HUDEP-2 (cell line): ENCODE measurements around the gene ARHGAP8.

Experiments used
- DNase-seq, 76 experiments: peaks; one replicate each; lab custom pipeline; 2025; ENCODE audit not compliant: unreplicated experiment in 76 of 76; lab: John Stamatoyannopoulos, UW

The ARHGAP8 gene

DNA sequence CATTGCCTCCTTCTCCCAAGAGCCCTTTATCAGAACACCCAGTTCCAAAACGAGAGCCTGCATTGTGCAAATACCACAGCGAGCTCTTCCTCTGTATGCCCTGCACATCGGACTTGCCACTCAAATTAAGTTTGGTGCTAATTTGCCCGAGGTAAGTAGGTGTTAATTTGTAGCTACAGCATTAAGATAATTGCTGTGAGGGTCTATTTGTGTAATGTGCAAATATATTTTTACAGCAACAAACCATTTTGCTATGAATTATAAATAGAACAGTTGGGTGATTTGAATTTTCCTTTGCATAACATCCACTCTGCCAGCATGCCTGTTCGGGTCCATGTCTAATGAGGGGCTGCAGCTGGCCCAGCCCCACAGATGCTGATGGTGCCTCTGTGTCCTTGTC, 8.1 kb downstream of the ARHGAP8 start:
- no peak for DNase-seq

DNA sequence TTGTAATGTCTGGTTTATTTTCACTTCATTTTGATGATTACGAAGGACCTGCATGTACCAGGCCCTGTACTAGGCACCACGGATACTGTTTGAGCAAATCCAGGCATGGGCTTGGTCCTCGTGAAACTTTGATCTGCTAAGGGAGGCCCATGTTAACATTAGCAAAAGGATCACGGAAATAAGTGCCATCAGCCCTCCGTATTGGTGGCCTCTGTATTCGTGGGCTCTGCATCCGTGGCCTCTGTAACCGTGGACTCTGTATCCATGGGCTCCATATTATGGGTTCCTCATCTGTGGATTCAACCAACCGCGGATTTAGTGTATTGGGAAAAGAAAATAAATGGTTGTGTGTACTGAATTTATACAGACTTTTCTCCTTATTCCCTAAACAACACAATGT, 8.7 kb downstream of the ARHGAP8 start:
- no peak for DNase-seq

DNA sequence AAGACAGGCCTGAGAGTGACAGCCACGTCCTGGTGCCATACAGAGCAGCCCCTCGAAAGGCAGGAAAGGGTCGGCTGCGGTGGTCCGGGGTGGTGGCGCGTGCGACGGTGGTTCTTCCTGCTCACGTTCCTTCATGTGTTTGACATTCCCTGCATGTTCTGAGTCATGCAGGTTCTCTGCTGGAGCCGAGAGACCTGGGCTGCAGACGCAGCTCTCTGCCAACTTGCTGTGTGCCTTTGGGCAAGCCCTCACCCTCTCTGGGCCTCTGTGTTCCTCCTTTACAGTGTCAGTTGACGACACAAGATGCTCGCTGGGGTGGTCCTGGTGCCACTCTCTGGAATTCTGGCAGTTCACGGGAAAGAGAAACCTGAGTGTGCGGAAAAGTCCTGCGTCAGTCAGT, 12.0 kb downstream of the ARHGAP8 start:
- DNase-seq, result no peak

DNA sequence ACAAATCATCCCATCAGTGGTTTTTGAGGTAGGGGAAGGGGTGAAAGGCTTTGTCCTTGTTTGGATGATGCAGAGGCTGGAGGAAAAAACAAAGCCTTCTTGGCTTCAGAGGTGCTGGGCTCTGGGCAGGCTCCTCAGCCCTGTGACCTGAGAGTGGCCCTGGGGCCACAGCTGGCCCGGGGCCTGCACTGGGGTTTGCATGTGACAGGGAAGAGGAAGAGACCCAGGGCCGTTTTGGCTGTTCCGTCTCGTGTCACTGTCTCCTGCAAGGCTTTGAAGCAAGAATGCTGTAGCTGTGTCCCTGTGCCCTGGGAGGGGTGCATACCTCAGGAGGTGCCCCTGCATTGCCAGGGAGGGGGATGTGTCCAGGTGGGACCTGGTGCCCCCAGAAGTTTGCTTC, 12.6 kb downstream of the ARHGAP8 start:
- no peak for DNase-seq

DNA sequence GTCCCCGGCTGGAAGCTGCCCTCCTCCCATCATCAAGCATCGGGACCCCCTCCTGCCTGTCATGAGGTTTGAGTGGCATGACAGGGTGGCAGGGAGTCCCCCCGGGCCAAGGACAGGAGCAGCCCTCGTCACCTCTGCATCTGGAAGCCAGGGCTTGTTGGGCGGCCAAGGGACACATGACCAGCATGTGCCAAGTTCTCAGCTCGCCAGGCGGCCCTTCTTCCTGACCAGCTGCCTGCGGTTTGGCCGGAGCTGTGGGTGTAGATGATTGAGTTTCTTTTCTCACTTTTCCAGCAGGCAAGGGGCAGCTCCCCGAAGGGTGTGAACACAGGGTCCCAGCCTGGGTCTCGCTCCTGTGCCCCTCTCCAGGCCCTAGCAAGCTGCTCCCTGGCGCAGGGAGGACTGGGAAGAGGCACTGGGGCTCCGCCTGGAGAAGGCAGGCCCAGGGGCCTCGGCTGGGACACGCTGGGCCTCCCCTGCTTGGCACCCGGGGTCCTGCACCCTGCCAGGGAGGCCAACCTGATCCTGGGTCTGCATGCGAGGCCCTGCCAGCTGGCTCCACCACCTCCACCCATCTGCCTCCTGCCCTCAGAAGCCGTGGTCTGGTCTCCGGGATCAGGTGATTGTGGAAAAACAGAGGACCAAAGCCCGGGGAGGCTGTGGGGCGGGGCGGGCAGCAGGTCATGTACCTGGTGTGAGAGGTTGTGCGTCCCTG, 13.4 kb downstream of the ARHGAP8 start:
- no peak for DNase-seq

DNA sequence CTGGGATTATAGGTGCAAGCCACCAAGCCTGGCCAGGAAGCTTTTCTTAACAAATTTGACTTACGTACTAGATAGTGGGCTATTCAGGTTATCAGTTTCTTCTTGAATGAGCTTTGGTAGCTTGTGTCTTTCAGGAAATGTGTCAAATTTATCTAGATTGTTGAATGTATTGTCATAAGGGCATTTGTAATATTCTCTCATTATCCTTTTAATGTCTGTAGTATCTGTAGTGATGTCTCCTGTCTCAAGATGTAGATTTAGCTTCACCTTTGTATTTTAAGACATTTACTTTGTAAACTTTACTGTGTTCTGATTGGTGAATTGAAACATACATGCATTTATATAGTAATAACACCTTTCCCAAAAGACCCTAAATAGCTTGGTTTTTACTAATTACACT, 20.7 kb downstream of the ARHGAP8 start:
- no peak for DNase-seq

DNA sequence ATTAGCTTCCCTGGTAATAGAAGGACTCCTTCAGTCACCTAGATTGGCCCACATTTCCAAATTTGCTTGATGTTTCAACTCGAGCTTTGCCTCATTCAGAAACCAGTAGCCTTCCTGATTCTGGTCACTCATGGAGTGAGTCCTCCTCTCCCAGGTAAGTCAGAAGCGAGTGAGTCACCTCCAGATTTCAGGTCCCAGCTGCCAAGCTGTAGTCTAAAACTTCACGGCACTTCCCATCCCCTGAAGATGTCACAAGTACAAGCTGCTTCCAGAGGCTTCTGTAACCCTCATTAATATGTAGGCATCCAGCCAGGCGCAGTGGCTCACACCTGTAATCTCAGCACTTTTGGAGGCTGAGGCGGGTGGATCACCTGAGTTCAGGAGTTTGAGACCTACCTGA, 23.5 kb downstream of the ARHGAP8 start:
- no peak for DNase-seq

DNA sequence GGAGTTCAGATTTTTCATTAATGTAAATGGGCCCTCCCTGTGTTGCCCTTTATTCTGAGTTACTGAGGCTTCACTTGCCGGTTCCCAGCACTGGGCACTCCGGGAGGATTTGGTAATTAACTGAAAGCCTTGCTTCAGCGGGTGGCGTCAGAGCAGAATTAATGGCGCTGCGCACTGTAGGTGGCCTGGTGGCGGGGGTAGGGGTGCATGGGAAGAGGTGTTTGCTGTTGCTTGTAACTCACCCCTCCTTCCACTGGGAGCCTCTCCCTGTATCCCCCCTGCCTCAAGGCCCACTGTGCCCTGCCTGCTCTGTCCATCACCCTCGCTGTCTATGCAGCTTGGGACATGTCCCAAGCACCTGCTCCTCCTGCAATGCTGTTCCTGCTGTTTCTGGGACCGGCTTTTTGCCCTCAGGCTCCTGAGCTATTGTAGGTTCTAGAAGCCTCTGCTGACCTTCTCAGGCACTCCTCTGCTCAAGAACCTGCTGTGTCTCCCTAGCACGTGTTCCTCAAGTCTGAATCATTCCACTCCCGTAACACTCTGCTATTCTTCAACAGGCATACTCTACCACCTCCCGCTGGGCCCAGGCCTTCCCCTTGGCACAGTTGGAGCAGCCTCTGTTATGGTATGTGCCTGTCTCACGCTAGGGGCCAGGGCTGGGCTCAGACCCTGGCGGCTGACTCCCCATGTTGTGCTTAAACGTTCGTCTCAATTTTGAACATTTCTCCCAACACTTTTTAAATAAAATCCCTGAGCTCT, 24.4 kb downstream of the ARHGAP8 start:
- no peak for DNase-seq

DNA sequence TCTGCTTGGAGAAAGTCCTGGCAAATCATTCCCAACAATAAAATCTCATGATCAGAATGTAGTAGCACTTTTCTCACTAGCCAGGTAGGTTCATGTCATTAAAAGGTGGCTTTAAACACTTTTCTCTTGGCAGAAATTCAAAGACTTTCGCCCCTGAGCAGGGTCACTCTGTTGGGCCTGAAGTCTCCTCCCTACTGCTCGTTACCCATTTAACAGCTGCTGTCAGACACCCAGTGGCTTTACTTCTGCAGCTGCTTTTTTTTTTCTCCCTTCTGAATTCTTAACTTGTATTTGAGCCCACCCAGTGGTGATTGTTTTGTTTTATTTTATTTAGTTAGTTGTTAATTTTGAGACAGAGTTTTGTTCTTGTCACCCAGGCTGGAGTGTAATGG, 25.0 kb downstream of the ARHGAP8 start:
- DNase-seq, result no peak

DNA sequence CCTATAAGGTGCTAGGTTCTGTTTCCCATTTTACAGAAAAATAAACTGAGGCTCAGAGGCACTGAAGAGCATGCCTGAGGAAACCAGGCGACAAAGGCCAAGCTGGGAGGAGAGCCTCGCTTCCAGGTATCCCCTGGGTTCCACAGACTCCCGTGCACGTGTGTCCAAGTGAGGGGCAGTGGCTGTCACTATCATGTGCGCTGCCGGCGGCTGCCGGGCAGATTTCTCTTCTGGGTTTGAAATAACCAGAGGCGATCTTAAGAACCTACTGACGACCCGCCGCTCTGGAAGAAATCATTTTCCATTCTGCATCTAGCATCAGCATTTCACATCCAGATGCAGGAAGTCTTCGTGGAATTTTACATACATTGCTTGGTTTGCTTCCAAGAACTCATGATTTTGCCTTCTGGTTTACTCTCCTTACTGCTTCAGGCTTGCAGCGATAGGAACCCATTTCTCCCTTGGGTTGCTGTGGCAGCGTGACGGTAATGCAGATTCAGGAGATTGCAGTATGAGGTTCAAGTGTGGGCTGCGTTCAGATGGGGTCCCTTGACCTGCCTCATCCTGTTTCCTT, 28.6 kb downstream of the ARHGAP8 start:
- no peak for DNase-seq

DNA sequence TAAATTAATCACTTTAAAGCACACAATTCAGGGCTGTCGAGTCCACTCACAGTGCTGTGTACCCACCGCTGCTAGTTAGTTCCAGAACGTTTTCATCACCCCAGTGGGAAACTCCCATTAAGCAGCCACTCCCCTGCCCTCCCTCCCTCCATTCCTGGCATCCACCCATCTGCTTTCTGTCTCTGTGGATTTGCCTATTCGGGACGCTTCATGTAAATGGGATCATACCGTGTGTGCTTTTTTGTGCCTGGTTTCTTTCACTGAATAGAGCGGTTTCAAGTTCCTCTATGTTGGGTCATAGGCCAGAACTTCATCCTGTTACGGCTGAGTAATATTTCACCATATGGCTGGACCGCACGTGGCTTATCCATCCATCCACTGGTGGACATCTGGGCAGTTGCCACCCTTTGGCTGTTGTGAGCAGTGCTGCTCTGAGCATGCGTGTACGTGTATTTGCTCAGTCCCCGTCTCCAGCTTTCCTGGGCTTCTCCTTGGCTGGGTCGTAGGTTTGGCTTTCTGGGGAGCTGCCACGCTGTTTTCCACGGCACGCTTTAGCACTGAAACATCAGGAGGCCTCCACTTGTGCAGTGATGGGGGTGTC, 30.1 kb downstream of the ARHGAP8 start:
- no peak for DNase-seq

DNA sequence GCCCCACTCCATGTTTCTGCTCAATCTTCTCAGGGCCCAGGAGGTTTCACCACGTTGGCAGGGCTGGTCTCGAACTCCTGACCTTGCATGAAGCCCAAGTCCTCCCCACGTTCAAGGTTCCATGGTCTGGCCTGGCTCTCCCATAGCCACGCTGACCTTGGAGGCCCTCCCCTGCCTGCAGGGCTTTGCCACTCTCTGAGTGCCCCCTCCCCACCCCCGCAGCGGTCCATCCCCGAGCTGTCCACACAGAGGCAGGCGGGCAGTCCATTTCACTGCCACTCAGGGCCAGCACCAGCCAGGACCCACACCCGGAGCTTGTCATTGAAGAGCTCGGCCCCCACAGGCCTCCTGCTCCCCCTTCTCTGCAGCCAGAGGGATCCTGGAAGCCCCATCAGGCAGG, 30.7 kb downstream of the ARHGAP8 start:
- no peak for DNase-seq

DNA sequence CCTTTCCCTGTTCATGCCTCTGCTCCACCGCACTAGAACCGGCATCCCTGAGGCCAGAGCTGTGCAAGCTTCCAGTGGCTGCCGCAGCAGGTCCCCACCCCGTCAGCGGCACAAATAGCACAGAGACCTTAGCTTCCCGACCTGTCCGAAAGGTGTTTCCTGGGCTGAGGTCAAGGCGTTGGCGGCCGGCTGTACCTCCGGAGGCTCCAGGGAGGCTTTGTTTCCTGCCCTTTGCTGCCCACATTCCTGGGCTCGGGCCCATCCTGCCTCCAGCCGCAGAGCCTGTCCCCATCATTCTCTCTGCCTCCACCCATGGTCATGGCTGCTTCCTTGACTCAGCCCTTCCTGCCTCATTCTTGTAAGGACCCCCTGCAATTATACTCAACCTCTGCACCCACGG, 31.2 kb downstream of the ARHGAP8 start:
- DNase-seq, result no peak

DNA sequence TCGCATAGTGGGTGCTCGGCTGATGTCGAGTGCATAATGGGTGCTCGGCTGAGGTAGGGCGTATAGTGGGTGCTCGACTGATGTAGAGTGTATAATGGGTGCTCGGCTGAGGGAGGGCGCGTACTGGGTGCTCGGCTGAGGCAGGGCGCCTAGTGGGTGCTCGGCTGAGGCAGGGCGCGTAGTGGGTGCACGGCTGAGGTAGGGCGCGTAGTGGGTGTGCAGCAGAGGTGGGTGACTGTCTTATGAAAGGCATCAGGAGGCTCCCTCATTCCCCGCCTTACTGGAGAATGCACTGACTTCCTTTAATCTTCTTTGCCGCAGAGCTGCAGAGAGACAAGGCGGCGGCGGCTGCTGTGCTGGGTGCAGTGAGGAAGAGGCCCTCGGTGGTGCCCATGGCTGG, 33.8 kb downstream of the ARHGAP8 start:
- DNase-seq, result no peak

DNA sequence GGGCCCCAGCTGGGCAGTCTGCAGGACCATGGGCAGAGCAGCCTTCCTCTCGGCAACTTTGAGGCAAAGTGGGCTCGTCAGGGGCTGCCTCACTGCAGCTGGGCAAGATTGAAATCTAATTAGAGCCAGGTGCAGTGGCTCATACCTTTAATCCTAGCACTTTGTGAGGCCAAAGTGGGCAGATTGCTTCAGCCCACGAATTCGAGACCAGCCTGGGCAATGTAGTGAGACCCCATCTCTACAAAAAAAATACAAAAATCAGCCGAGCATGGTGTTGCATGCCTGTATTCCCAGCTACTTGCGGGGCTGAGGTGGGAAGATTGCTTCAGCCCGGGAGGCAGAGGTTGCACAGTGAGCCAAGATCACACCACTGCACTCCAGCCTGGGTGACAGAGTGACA, 34.2 kb downstream of the ARHGAP8 start:
- no peak for DNase-seq

DNA sequence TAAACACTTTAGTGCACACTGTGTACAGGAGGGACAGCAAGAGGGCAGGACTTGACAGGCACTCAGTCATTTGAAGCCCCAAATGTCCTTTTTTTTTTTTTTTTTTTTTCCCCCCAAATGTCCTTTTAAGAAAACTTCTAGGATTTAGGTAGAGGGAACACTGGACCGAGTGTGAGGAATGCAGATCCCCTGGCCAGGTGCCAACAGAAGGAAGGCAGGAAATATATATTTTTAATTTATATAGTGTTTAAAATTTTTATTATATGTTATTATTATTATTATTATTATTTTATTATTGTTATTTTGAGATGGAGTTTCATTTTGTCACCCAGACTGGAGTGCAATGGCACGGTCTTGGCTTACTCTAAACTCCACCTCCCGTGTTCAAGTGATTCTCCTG, 35.5 kb downstream of the ARHGAP8 start:
- no peak for DNase-seq

DNA sequence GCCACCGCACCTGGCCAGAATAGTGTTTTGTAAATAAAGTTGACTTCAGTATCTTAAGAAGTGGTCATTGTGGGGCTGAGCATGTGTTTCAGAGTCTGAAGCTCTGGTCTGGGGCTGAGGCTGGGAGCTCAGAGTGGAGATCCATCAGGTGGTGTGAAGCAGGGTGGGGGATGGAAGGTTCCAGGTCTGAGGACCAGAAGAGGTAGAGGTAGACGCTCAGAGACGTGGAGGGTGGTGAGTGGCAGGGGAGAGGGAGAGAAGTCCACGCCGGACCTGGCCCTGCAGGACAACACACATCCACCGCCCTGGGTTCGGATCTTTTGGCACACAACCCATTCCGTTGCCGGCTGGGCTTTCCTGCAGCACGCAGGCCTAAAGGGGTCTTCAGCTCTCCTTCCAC, 40.7 kb downstream of the ARHGAP8 start:
- no peak for DNase-seq

DNA sequence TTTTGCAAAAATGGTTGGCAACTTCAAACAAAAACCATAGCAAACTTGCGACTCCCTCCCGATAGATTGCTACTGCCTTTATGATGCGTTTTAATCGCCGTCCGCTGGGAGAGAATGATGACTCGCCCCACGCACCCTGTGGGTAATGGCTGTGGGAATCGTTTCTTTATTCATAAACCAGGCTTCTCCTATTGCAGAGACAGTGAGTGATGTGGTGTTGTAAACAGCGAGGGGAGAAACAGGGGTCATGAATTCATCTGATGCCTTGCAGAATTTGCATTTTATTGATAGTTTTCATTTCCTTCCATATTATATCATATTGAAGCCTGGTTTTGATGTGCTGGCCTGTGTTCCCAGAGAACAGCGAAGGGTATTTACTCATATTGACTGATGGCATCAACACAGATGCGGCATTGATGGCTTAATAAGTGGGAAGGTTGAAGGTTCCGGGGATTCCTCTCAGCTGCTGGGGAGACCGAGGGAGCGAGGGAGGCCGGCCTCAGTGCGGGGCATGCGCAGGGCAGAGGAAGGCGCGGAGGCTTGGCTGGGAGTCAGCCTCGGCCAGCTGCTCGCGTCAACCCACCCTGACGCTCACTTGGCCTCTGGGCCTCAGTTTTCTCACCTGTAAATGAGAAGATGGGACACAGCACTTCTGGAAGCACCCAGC, 41.3 kb downstream of the ARHGAP8 start:
- no peak for DNase-seq

DNA sequence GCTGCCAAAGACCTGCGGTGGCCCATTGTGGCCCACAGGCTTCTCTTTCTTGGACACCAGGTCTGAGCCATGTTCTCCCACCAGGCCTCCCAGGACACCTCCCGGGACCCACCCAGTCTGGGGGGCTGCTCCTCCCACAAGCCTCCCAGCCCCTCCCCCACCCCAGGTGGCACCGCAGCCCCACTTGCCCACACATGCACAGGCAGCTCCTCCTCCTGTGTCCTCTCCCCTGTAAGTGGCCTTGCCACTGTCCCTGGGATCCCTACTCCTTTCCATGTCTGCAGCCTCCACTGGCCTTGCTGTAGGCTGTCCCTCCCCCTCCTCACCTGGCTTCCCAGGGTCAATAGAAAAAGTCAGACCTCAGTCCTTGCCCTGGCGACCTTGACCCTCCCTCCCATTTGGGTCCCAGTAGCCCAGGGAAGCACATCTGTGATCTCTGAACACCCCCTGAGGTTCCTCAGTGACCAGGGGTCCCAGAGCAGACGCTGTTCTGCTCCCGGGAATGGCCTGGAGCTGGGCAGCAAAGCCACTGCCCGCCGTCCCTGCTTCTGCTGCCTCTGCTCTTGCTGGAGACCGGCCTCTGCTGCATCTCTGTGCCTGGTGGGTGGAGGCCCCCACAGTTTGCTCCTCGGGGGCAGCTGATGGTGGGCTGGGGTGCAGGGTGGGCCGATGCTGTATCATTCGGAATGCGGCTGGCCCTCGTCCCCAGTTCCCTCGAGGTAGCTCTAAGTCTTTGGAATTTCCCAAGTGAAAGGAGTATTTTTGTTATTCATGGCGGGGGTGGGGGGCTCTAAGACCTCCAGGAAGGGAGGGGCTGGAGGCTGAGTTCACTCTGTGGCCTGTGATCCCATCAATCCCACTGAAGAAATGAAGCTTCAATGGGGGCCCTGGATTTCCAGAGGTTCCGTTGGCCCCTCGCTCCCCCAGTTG, 43.6 kb downstream of the ARHGAP8 start:
- DNase-seq, result no peak

DNA sequence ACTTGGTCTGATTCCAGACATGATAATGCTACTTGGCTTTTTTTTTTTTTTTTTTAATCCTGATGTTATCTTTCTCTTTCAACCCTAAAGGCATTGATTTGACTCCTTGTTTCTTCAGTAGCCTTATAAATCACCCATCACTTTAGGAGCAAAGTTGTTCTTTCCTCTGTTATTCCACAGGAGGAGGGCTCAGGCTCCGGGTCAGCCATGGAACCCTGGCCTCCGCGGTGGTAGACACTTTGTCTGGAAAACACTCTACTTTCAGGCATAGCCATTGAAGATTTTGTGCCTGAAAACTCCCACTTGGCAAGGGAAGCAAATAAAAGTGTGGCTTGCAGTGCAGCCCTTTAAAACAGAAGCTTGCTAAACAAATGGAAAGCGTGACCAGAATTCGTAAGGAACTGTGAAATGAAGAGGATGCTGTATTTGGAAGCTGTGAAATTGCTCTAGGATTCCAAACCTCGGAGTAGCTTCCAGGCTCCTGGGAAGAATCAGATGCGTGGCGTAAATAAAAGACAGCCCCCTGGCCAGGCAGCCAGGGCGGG, 44.9 kb downstream of the ARHGAP8 start:
- no peak for DNase-seq
